Measurements from ENCODE around the gene CASZ1. TPM values are rescaled to one million over a fixed set of nuclear protein-coding genes. Genes with fewer than 3 reads are reported as not detected.

The CASZ1 gene
- total and polyA plus RNA-seq, 5 donors from 2014 or later = 0.57 to 55.1 (median 1.1) TPM

- H3K27me3 ChIP-seq (ENCODE audit: control insufficient read depth, insufficient read depth, low read length) = no peaks in the 10 kb centered on the region
- H3K4me3 Mint-ChIP-seq = peak overlapping the region in 1 of 4 donors; percentile 22
- peaks cover 4 to 29% (median 20%) of the 10 kb centered on the region in 4 donors for H3K4me1 Mint-ChIP-seq
- peaks cover 3% of the 10 kb centered on the region for H3K36me3 Mint-ChIP-seq
- no peak overlapping the region for H3K27ac ChIP-seq (ENCODE audit: insufficient read depth, low read length, poor library complexity, severe bottlenecking)
- no peak for ATAC-seq (ENCODE audit: low read depth in 2 of 2)
- no peak overlapping the region for H3K4me3 ChIP-seq (ENCODE audit: low read depth, low read length)
- H3K27me3 Mint-ChIP-seq = no peaks in the 10 kb centered on the region
- DNase-seq = no peak
- H3K27ac Mint-ChIP-seq = no peak overlapping the region
- peaks cover 25% of the 10 kb centered on the region for H3K4me1 ChIP-seq (ENCODE audit: control insufficient read depth, insufficient read depth, low read length, poor library complexity, severe bottlenecking)
- no peaks in the 10 kb centered on the region for H3K9me3 ChIP-seq (ENCODE audit: control insufficient read depth in 2 of 2, low read length in 2 of 2)
- H3K36me3 ChIP-seq (ENCODE audit: control insufficient read depth, insufficient read depth, low read length) = no peaks in the 10 kb centered on the region
- H3K9me3 Mint-ChIP-seq = no peaks in the 10 kb centered on the region
Observed at GRCh38 chr1:10690484-10690883, 106.0 kb downstream of the CASZ1 start.

GRCh38 chr1:10688409-10688786 lies 108.0 kb downstream of the CASZ1 start:
- no peak for ATAC-seq (ENCODE audit: low read depth in 2 of 2)
- peaks cover 1% of the 10 kb centered on the region for H3K36me3 ChIP-seq (ENCODE audit: control insufficient read depth, insufficient read depth, low read length)
- H3K4me1 ChIP-seq (ENCODE audit: control insufficient read depth, insufficient read depth, low read length, poor library complexity, severe bottlenecking) = peaks cover 18% of the 10 kb centered on the region
- H3K9me3 ChIP-seq (ENCODE audit: control insufficient read depth in 2 of 2, low read length in 2 of 2) = no peaks in the 10 kb centered on the region
- Mint-ChIP-seq H3K9me3 (no peaks in the 10 kb centered on the region), H3K4me1 (peaks cover 4 to 25% (median 18%) of the 10 kb centered on the region in 4 donors), H3K27ac (no peak overlapping the region), H3K36me3 (peaks cover 3% of the 10 kb centered on the region), H3K4me3 (peak overlapping the region in 1 of 4 donors; percentile 27), H3K27me3 (no peaks in the 10 kb centered on the region)
- H3K27me3 ChIP-seq (ENCODE audit: control insufficient read depth, insufficient read depth, low read length) = no peaks in the 10 kb centered on the region
- DNase-seq = no peak
- no peak overlapping the region for H3K4me3 ChIP-seq (ENCODE audit: low read depth, low read length)
- no peak overlapping the region for H3K27ac ChIP-seq (ENCODE audit: insufficient read depth, low read length, poor library complexity, severe bottlenecking)

GRCh38 chr1:10687782-10688408 lies 108.6 kb downstream of the CASZ1 start:
- Histone ChIP-seq H3K4me1 (ENCODE audit: control insufficient read depth, insufficient read depth, low read length, poor library complexity, severe bottlenecking) (peaks cover 13% of the 10 kb centered on the region), H3K27me3 (ENCODE audit: control insufficient read depth, insufficient read depth, low read length) (no peaks in the 10 kb centered on the region), H3K36me3 (ENCODE audit: control insufficient read depth, insufficient read depth, low read length) (peaks cover 2% of the 10 kb centered on the region), H3K9me3 (ENCODE audit: control insufficient read depth in 2 of 2, low read length in 2 of 2) (no peaks in the 10 kb centered on the region), H3K27ac (ENCODE audit: insufficient read depth, low read length, poor library complexity, severe bottlenecking) (no peak overlapping the region), H3K4me3 (ENCODE audit: low read depth, low read length) (no peak overlapping the region)
- Mint-ChIP-seq H3K36me3 (peaks cover 3% of the 10 kb centered on the region), H3K9me3 (no peaks in the 10 kb centered on the region), H3K27ac (peak overlapping the region in 1 of 3 donors; percentile 43), H3K4me3 (peak overlapping the region in 1 of 4 donors; percentile 27), H3K4me1 (peaks cover 4 to 20% (median 17%) of the 10 kb centered on the region in 4 donors), H3K27me3 (no peaks in the 10 kb centered on the region)
- ATAC-seq (ENCODE audit: low read depth in 2 of 2) (no peak), DNase-seq (no peak)

- H3K9me3 Mint-ChIP-seq = no peaks in the 10 kb centered on the region
- H3K4me1 Mint-ChIP-seq = peaks cover 0 to 18% (median 11%) of the 10 kb centered on the region in 4 donors
- peaks cover 2% of the 10 kb centered on the region for H3K36me3 ChIP-seq (ENCODE audit: control insufficient read depth, insufficient read depth, low read length)
- peaks cover 3% of the 10 kb centered on the region for H3K36me3 Mint-ChIP-seq
- no peak overlapping the region for H3K27ac Mint-ChIP-seq
- peak overlapping the region in 1 of 4 donors; percentile 63 for H3K4me3 Mint-ChIP-seq
- H3K4me1 ChIP-seq (ENCODE audit: control insufficient read depth, insufficient read depth, low read length, poor library complexity, severe bottlenecking) = peaks cover 7% of the 10 kb centered on the region
- no peak overlapping the region for H3K27ac ChIP-seq (ENCODE audit: insufficient read depth, low read length, poor library complexity, severe bottlenecking)
- H3K4me3 ChIP-seq (ENCODE audit: low read depth, low read length) = no peak overlapping the region
- DNase-seq (no peak), ATAC-seq (ENCODE audit: low read depth in 2 of 2) (no peak)
- H3K27me3 Mint-ChIP-seq = no peaks in the 10 kb centered on the region
- H3K27me3 ChIP-seq (ENCODE audit: control insufficient read depth, insufficient read depth, low read length) = no peaks in the 10 kb centered on the region
- no peaks in the 10 kb centered on the region for H3K9me3 ChIP-seq (ENCODE audit: control insufficient read depth in 2 of 2, low read length in 2 of 2)
Observed at GRCh38 chr1:10687251-10687651, 109.2 kb downstream of the CASZ1 start.

GRCh38 chr1:10686404-10687040 lies 109.9 kb downstream of the CASZ1 start:
- peaks cover 0 to 16% (median 11%) of the 10 kb centered on the region in 4 donors for H3K4me1 Mint-ChIP-seq
- DNase-seq = no peak

GRCh38 chr1:10685808-10686403 lies 110.5 kb downstream of the CASZ1 start:
- H3K27ac Mint-ChIP-seq = peak overlapping the region in 1 of 3 donors; percentile 75

More at GRCh38 chr1:10686404-10687040, 109.9 kb downstream of the CASZ1 start:
- no peak overlapping the region for H3K27ac ChIP-seq (ENCODE audit: insufficient read depth, low read length, poor library complexity, severe bottlenecking)
- H3K4me3 ChIP-seq (ENCODE audit: low read depth, low read length) = no peak overlapping the region
- H3K4me1 ChIP-seq (ENCODE audit: control insufficient read depth, insufficient read depth, low read length, poor library complexity, severe bottlenecking) = no peaks in the 10 kb centered on the region
- H3K9me3 ChIP-seq (ENCODE audit: control insufficient read depth in 2 of 2, low read length in 2 of 2) = no peaks in the 10 kb centered on the region
- Mint-ChIP-seq H3K9me3 (no peaks in the 10 kb centered on the region), H3K27me3 (no peaks in the 10 kb centered on the region), H3K4me3 (no peak overlapping the region), H3K36me3 (peaks cover 3% of the 10 kb centered on the region), H3K27ac (no peak overlapping the region)
- H3K36me3 ChIP-seq (ENCODE audit: control insufficient read depth, insufficient read depth, low read length) = peaks cover 2% of the 10 kb centered on the region
- ATAC-seq (ENCODE audit: low read depth in 2 of 2) = no peak
- no peaks in the 10 kb centered on the region for H3K27me3 ChIP-seq (ENCODE audit: control insufficient read depth, insufficient read depth, low read length)

GRCh38 chr1:10685196-10685807 lies 111.1 kb downstream of the CASZ1 start:
- H3K36me3 Mint-ChIP-seq = peaks cover 5% of the 10 kb centered on the region
- H3K4me1 Mint-ChIP-seq = peaks cover 0 to 18% (median 11%) of the 10 kb centered on the region in 4 donors
- no peaks in the 10 kb centered on the region for H3K27me3 ChIP-seq (ENCODE audit: control insufficient read depth, insufficient read depth, low read length)
- H3K4me3 Mint-ChIP-seq = no peak overlapping the region
- DNase-seq = no peak
- peaks cover 2% of the 10 kb centered on the region for H3K36me3 ChIP-seq (ENCODE audit: control insufficient read depth, insufficient read depth, low read length)
- no peaks in the 10 kb centered on the region for H3K9me3 ChIP-seq (ENCODE audit: control insufficient read depth in 2 of 2, low read length in 2 of 2)
- ATAC-seq (ENCODE audit: low read depth in 2 of 2) = no peak
- peak overlapping the region in 1 of 3 donors; percentile 25 for H3K27ac Mint-ChIP-seq
- no peak overlapping the region for H3K4me3 ChIP-seq (ENCODE audit: low read depth, low read length)
- H3K27me3 Mint-ChIP-seq = no peaks in the 10 kb centered on the region
- no peaks in the 10 kb centered on the region for H3K4me1 ChIP-seq (ENCODE audit: control insufficient read depth, insufficient read depth, low read length, poor library complexity, severe bottlenecking)
- H3K9me3 Mint-ChIP-seq = no peaks in the 10 kb centered on the region
- no peak overlapping the region for H3K27ac ChIP-seq (ENCODE audit: insufficient read depth, low read length, poor library complexity, severe bottlenecking)

More at GRCh38 chr1:10685808-10686403, 110.5 kb downstream of the CASZ1 start:
- Histone ChIP-seq H3K9me3 (ENCODE audit: control insufficient read depth in 2 of 2, low read length in 2 of 2) (no peaks in the 10 kb centered on the region), H3K36me3 (ENCODE audit: control insufficient read depth, insufficient read depth, low read length) (peaks cover 2% of the 10 kb centered on the region), H3K4me1 (ENCODE audit: control insufficient read depth, insufficient read depth, low read length, poor library complexity, severe bottlenecking) (no peaks in the 10 kb centered on the region), H3K27me3 (ENCODE audit: control insufficient read depth, insufficient read depth, low read length) (no peaks in the 10 kb centered on the region), H3K4me3 (ENCODE audit: low read depth, low read length) (no peak overlapping the region), H3K27ac (ENCODE audit: insufficient read depth, low read length, poor library complexity, severe bottlenecking) (no peak overlapping the region)
- Mint-ChIP-seq H3K36me3 (peaks cover 5% of the 10 kb centered on the region), H3K9me3 (no peaks in the 10 kb centered on the region), H3K27me3 (no peaks in the 10 kb centered on the region), H3K4me1 (peaks cover 0 to 18% (median 12%) of the 10 kb centered on the region in 4 donors), H3K4me3 (no peak overlapping the region)
- ATAC-seq (ENCODE audit: low read depth in 2 of 2) = no peak
- no peak for DNase-seq

Data from CD4-positive, CD25-positive, alpha-beta regulatory T cell (primary cell).